ENCODE results near the gene KLHL22.

The KLHL22 gene

DNA sequence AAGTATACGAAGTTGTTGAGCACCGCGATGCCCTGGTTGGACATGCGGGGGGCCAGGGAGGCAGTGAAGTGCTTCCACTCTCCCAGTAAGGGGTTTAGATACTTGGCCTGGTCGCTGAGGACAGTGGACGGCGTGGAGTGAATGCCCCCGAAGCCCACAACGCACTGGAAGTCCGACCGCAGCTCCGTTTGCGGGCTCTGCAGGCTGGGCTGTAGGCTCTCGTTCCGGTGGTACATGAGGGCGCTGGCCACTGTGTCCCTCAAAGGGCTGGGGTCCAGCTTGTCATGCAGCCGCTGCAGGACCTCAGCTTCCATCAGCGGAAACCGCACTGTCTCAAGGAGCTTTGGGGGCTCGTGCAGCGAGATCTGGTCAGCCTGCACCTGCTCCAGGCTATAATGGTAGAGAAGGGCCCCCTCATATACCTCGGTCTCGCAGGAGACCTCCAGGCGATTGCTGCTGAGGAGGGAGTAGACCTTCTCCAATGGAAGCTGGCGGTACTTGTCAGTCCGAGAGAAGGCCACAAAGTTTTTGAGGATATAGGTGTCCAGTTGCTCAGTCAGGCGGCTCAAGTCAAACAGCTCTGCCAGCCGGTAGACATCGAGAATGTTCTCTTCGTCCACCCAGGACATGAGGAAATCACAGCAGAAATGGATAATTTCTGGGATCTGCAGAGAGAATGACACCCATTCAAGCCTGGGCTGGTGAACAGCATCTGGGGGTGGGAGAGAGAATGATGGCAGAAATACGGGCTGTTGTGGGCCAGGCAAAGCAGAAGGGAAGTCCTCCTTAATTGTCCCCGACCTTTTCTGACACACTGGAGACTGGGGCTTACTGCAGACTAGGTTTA, 30.5 kb downstream of the KLHL22 start:
- Histone ChIP-seq H3K9me2 (replicated peaks; ENCODE audit: low read depth, low read length) (no peaks in the 10 kb centered on the region), H3K9ac (ENCODE audit: low read depth, low read length, poor library complexity, severe bottlenecking) (no peak overlapping the region), H3K4me2 (ENCODE audit: low read depth, low read length, poor library complexity, severe bottlenecking) (peak overlapping the region; percentile 78), H3K36me3 (ENCODE audit: insufficient read depth, low read length) (no peaks in the 10 kb centered on the region), H2AFZ (ENCODE audit: low read length) (no peak overlapping the region), H3K4me1 (ENCODE audit: insufficient read depth, low read length, poor library complexity, severe bottlenecking) (peaks cover 25% of the 10 kb centered on the region), H3K9me3 (ENCODE audit: insufficient read depth, low read depth, low read length) (no peaks in the 10 kb centered on the region), H3K4me3 (ENCODE audit: low read length, poor library complexity, severe bottlenecking) (no peak overlapping the region), H3F3A (ENCODE audit: low read depth) (no peaks in the 10 kb centered on the region), H3K27me3 (ENCODE audit: insufficient read depth, low read length, poor library complexity, severe bottlenecking) (no peaks in the 10 kb centered on the region), H3K79me2 (ENCODE audit: insufficient read depth, low read length) (peaks cover 8% of the 10 kb centered on the region; the same call in 1 of the 2 replicates), H4K20me1 (ENCODE audit: insufficient read depth, low read length, poor library complexity, severe bottlenecking) (no peaks in the 10 kb centered on the region)
- TF ChIP-seq, protein P1, sequence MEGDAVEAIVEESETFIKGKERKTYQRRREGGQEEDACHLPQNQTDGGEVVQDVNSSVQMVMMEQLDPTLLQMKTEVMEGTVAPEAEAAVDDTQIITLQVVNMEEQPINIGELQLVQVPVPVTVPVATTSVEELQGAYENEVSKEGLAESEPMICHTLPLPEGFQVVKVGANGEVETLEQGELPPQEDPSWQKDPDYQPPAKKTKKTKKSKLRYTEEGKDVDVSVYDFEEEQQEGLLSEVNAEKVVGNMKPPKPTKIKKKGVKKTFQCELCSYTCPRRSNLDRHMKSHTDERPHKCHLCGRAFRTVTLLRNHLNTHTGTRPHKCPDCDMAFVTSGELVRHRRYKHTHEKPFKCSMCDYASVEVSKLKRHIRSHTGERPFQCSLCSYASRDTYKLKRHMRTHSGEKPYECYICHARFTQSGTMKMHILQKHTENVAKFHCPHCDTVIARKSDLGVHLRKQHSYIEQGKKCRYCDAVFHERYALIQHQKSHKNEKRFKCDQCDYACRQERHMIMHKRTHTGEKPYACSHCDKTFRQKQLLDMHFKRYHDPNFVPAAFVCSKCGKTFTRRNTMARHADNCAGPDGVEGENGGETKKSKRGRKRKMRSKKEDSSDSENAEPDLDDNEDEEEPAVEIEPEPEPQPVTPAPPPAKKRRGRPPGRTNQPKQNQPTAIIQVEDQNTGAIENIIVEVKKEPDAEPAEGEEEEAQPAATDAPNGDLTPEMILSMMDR (conservative IDR thresholded peaks at IDR 0.05; ENCODE audit: low read length) = no peak
- no peak for TF ChIP-seq EZH2phosphoT487 (IDR thresholded peaks at IDR 0.05; ENCODE audit: borderline replicate concordance)

DNA sequence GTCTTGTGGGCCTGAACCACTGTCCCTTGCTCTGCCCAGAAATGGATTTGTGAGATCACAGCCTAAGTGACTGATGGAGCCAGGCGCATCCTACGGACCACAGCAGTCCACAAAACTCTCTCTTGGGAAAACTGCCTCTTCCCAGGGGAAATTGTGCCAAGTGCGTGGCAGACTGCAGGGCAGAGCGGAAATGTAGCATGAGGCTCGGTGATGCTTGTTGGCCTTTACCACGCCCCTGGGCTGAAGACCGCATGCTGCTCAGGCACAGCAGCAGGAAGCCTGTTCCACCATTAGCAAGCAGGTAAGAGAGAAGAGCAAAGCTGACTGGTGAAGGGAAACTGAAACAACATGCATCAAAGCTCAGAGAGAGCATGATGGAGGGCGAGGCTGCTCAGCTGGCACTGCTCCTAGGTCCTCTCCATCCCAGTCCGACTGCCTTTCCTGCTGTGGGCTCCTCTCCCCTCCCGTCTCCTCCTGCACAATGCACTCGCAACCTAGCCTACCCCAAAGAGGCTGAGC, 31.4 kb downstream of the KLHL22 start:
- no peaks in the 10 kb centered on the region for H3K27me3 ChIP-seq (ENCODE audit: insufficient read depth, low read length, poor library complexity, severe bottlenecking)
- H2AFZ ChIP-seq (ENCODE audit: low read length) = peak overlapping the region; percentile 48; the same call in 1 of the 2 replicates
- no peak for TF ChIP-seq EZH2phosphoT487 (IDR thresholded peaks at IDR 0.05; ENCODE audit: borderline replicate concordance)
- TF ChIP-seq, protein P1 (conservative IDR thresholded peaks at IDR 0.05; ENCODE audit: low read length) = no peak
- H3K9ac ChIP-seq (ENCODE audit: low read depth, low read length, poor library complexity, severe bottlenecking) = peak overlapping the region; percentile 63
- H3K4me1 ChIP-seq (ENCODE audit: insufficient read depth, low read length, poor library complexity, severe bottlenecking) = peaks cover 25% of the 10 kb centered on the region
- H4K20me1 ChIP-seq (ENCODE audit: insufficient read depth, low read length, poor library complexity, severe bottlenecking) = no peaks in the 10 kb centered on the region
- no peaks in the 10 kb centered on the region for H3F3A ChIP-seq (ENCODE audit: low read depth)
- H3K4me2 ChIP-seq (ENCODE audit: low read depth, low read length, poor library complexity, severe bottlenecking) = peak overlapping the region; percentile 78
- H3K4me3 ChIP-seq (ENCODE audit: low read length, poor library complexity, severe bottlenecking) = peak overlapping the region; percentile 65
- no peaks in the 10 kb centered on the region for H3K9me2 ChIP-seq (replicated peaks; ENCODE audit: low read depth, low read length)
- H3K36me3 ChIP-seq (ENCODE audit: insufficient read depth, low read length) = no peaks in the 10 kb centered on the region
- no peaks in the 10 kb centered on the region for H3K9me3 ChIP-seq (ENCODE audit: insufficient read depth, low read depth, low read length)
- H3K79me2 ChIP-seq (ENCODE audit: insufficient read depth, low read length) = peaks cover 8% of the 10 kb centered on the region; the same call in 1 of the 2 replicates

DNA sequence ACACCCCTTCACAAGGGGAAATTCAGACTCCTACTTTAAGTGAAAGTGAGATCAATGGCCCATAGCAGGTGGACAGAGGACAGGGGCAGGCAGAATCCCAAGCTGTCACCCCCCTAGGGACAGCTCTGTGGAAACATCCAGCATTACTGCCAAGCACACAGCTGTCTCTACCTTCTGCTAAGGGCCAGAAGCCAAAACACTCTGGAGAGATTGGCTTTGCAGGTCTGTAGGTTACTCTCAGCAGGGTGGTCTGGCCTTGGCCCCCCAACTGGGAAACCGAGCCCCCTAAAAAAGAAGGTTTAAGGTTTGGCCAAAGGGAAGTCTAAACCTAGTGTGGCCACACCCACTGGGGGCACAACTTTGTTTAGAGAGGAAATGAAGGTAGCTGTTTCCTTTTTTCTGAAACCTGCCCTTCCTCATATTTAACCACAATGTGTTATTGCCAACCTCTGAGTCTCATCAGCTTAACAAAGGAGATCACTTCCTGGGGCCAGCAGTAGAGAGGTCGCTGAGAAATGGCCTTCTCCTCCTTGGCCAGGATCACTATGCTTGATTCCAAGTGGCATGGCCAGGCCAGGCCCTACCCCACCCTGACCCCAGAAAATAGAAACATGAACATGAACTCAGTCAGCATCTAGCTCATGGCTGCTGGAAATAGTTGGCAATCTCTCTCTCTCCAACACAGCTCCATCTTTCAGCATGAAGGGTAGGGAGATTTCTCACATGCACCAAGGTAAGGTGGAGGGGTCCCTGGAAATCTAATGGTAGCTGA, 32.1 kb downstream of the KLHL22 start:
- Histone ChIP-seq H3K4me1 (ENCODE audit: insufficient read depth, low read length, poor library complexity, severe bottlenecking) (peaks cover 25% of the 10 kb centered on the region), H3K9me2 (replicated peaks; ENCODE audit: low read depth, low read length) (no peaks in the 10 kb centered on the region), H3F3A (ENCODE audit: low read depth) (no peaks in the 10 kb centered on the region), H3K79me2 (ENCODE audit: insufficient read depth, low read length) (peaks cover 8% of the 10 kb centered on the region; the same call in 1 of the 2 replicates), H2AFZ (ENCODE audit: low read length) (peak overlapping the region; percentile 48), H3K4me3 (ENCODE audit: low read length, poor library complexity, severe bottlenecking) (peak overlapping the region; percentile 65), H3K4me2 (ENCODE audit: low read depth, low read length, poor library complexity, severe bottlenecking) (peak overlapping the region; percentile 78), H3K36me3 (ENCODE audit: insufficient read depth, low read length) (no peaks in the 10 kb centered on the region), H3K9me3 (ENCODE audit: insufficient read depth, low read depth, low read length) (no peaks in the 10 kb centered on the region), H3K27me3 (ENCODE audit: insufficient read depth, low read length, poor library complexity, severe bottlenecking) (no peaks in the 10 kb centered on the region), H3K9ac (ENCODE audit: low read depth, low read length, poor library complexity, severe bottlenecking) (peak overlapping the region; percentile 63), H4K20me1 (ENCODE audit: insufficient read depth, low read length, poor library complexity, severe bottlenecking) (no peaks in the 10 kb centered on the region)
- no peak for TF ChIP-seq EZH2phosphoT487 (IDR thresholded peaks at IDR 0.05; ENCODE audit: borderline replicate concordance)
- TF ChIP-seq, protein P1 (conservative IDR thresholded peaks at IDR 0.05; ENCODE audit: low read length) = no peak

Data from Loucy (cell line).